Measurements from ENCODE around the gene C3orf22.
"Not testable (repeated sequence)": the region's sequence is repeated elsewhere in the genome, so short reads cannot be mapped to it uniquely, and the experiment has no call there.

C3orf22 gene

GRCh38 chr3:126558336-126559071 is at the start of gene C3orf22:
Gene C3orf22 (minus strand): TSS chr3:126558932. CDS start chr3:126553390, 5,542 bp downstream.
- no peak for DNase-seq (ENCODE audit: low spot score)

GRCh38 chr3:126607214-126607908 is 48.6 kb upstream of the C3orf22 start:
- DNase-seq (ENCODE audit: low spot score) = no peak

GRCh38 chr3:126606001-126606400 is 47.3 kb upstream of the C3orf22 start:
- DNase-seq (ENCODE audit: low spot score) = peak; percentile 38

GRCh38 chr3:126604691-126605090 is 46.0 kb upstream of the C3orf22 start:
- DNase-seq (ENCODE audit: low spot score) = no peak

- no peak for DNase-seq (ENCODE audit: low spot score)
Observed at GRCh38 chr3:126599101-126599500, 40.4 kb upstream of the C3orf22 start.

GRCh38 chr3:126595479-126595878 is 36.7 kb upstream of the C3orf22 start:
- not testable (repeated sequence) for DNase-seq (ENCODE audit: low spot score)

GRCh38 chr3:126591515-126591914 is 32.8 kb upstream of the C3orf22 start:
- not testable (repeated sequence) for DNase-seq (ENCODE audit: low spot score)

GRCh38 chr3:126582311-126582710 is 23.6 kb upstream of the C3orf22 start:
- no peak for DNase-seq (ENCODE audit: low spot score)

GRCh38 chr3:126581569-126581968 is 22.8 kb upstream of the C3orf22 start:
- DNase-seq (ENCODE audit: low spot score) = no peak

- DNase-seq (ENCODE audit: low spot score) = no peak
Observed at GRCh38 chr3:126580746-126581145, 22.0 kb upstream of the C3orf22 start.

GRCh38 chr3:126578702-126579101 is 20.0 kb upstream of the C3orf22 start:
- no peak for DNase-seq (ENCODE audit: low spot score)

- DNase-seq (ENCODE audit: low spot score) = no peak
Observed at GRCh38 chr3:126577261-126577660, 18.5 kb upstream of the C3orf22 start.

- DNase-seq (ENCODE audit: low spot score) = no peak
Observed at GRCh38 chr3:126573492-126574117, 14.9 kb upstream of the C3orf22 start.

GRCh38 chr3:126571078-126571477 is 12.3 kb upstream of the C3orf22 start:
- no peak for DNase-seq (ENCODE audit: low spot score)

- DNase-seq (ENCODE audit: low spot score) = no peak
Observed at GRCh38 chr3:126570103-126570541, 11.4 kb upstream of the C3orf22 start.

GRCh38 chr3:126569390-126569975 is 10.8 kb upstream of the C3orf22 start:
- no peak for DNase-seq (ENCODE audit: low spot score)

- DNase-seq (ENCODE audit: low spot score) = no peak
Observed at GRCh38 chr3:126568776-126569342, 10.1 kb upstream of the C3orf22 start.

GRCh38 chr3:126567696-126568438 is 9.1 kb upstream of the C3orf22 start:
- DNase-seq (ENCODE audit: low spot score) = no peak

- DNase-seq (ENCODE audit: low spot score) = no peak
Observed at GRCh38 chr3:126562737-126563276, 4.1 kb upstream of the C3orf22 start.

GRCh38 chr3:126557761-126558160 is 971 bp downstream of the C3orf22 start:
- DNase-seq (ENCODE audit: low spot score) = no peak

GRCh38 chr3:126557415-126557745 is 1.4 kb downstream of the C3orf22 start:
- no peak for DNase-seq (ENCODE audit: low spot score)
